Stimulated activated CD4-positive, alpha-beta T cell treated with anti-CD3 and anti-CD28 coated beads, Interleukin-4, amount 100 ng/mL, for 4 hours (primary cell): Measurements from ENCODE around the gene GBX1.

Experiments used
- DNase-seq, 2 experiments: peaks; one replicate each; pipeline ENCODE4 v3.0.0-alpha.2; 2020

The GBX1 gene

DNA sequence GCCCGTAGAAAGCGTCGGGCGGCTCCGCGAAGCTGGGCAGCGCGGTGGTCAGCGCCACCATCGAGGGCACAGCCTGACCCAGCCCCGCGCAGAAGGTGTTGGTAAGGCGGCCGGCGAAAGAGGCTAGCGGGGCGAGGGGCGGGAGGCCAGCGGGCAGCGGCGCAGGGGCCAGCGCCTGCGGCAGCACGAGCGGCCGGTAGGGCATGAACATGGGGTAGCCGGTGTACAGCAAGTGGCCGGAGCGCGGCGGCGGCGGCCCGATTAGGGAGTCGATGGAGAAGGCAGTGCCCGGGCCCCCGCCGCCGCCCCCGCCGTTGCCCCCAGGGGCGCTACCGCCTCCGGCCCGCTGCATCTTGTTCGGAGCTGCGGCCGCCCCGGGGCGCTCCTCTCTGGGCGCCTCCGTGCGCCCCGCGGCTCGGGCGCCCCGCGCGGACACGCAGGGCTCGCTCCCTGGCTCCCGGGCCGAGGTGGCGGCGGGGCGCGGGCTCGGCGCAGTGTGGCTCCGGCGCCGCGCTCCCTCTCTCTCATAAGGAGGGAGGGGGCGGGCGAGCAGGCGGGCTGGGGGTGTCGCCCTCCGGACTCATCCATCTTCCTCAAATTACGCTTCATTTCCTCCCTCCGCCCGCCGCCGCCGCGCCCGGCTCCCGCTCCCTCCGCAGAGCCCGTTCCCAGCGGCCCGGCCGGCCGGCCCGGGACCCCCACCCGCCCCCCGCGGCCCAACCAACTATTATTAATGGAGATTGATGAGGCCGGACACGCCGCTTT lies at the start of gene GBX1:
TSS of gene GBX1 (minus strand) at position 498 of the 765 bp plus-strand sequence. CDS start at position 352, 146 bp downstream.
- DNase-seq: peak in 1 of 2 experiments; percentile 14

DNA sequence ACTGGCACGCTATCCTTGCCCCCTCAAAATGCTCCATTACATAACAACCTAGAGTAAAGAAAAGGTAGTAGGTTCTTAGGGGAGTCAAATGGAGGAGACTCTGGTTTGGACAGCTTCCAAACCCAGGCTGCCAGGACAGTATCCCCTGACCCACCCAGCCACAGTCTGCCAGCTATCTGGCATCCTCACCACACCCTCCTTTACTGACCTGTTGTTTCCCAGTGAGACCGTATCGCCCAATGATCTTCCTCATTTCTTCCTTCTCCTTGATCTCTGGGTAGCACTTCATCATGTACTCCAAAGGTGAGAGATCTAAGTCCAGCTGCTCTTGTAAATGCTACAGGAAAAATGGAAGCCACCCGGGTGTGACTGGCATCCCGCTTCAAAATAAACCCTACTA lies 47.9 kb upstream of the GBX1 start:
- DNase-seq: no peak

DNA sequence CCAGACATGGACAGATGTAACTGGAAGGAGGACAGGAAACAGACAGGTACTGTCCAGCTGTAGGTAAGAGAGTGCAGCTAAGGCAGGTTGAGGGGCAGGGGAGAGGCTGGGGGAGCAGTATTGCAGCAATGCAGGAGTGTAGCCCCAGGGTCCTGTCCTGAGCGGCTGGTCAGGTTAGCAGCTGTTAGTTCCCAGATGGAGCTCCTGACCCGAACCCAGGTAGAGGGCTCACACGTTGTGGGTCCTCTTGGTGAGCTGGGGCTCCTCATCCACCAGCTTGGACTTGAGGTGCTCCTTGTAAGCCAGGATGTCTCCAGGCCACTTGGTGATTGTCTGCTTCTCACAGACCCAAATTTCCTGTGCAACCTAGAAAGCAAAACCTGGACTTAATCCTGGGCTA lies 46.3 kb upstream of the GBX1 start:
- no peak for DNase-seq

DNA sequence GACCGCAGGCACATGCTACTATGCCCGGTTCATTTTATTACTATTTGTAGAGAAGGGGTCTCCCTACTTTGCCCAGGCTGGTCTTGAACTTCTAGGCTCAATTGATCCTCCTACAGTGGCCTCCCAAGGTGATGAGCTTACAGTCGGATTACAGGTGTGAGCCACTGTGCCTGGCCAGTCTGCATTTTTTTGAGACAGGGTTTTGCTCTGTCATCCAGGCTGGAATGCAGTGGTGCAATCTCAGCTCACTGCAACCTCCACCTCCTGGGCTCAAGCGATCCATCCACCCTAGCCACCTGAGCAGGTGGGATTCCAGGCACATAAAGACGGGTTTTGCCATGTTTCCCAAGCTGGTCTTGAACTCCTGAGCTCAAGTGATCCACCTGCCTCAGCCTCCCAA lies 45.1 kb upstream of the GBX1 start:
- no peak for DNase-seq

DNA sequence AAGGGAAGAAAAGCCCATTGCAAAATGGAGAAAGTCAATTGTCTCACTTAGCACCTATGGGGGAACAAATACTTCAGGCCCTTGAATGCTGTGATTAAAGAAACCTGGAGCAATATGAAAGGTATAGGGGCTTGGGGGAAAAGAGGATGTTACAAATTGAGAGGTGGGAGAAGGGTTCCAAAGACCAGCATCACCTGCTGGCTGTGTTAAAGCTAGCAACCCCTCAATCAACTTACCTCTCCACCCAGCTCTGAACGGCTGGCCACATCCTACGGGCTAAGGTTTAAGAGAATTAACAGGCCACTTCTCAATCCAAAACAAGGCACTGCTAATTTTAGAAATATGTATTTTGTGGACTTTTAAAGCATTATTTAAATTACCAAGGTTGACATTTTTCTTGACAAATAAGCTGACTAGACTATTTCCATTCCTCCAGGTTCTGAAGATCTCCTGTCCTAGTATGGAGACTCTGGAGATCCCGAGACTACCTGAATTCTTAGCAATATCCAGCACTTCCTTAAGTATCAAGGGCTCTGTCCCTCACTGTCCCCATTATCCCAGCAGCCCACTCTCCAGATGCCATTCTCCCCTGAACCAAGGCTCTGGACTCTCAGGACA lies 43.8 kb upstream of the GBX1 start:
- DNase-seq: no peak

GRCh38 chr7:151210087-151210854 lies 42.8 kb upstream of the GBX1 start, which contains the start of gene H2BK1:
Gene H2BK1, minus strand, starts transcription at chr7:151210488. Its CDS starts 170 bp downstream, at chr7:151210318.
- DNase-seq: no peak

DNA sequence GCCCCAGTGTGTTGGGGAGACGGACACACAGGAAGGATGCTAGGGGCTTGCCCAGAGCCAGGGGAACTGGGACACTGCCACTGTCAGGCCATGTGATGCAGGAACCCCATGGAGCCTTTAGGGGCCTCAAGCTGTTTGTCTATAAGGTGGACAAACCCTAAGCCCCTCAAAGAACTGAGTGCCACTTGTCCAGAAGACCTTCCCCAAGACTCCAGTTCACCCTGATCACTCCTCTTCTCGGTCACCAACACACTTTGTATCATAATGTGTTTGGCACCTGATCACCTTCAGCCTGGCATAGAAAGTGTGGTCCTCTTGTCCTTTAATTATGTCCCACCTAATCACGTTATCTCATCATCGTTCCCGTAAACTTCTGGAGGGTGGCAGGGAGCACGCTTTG lies 42.1 kb upstream of the GBX1 start:
- DNase-seq: no peak

DNA sequence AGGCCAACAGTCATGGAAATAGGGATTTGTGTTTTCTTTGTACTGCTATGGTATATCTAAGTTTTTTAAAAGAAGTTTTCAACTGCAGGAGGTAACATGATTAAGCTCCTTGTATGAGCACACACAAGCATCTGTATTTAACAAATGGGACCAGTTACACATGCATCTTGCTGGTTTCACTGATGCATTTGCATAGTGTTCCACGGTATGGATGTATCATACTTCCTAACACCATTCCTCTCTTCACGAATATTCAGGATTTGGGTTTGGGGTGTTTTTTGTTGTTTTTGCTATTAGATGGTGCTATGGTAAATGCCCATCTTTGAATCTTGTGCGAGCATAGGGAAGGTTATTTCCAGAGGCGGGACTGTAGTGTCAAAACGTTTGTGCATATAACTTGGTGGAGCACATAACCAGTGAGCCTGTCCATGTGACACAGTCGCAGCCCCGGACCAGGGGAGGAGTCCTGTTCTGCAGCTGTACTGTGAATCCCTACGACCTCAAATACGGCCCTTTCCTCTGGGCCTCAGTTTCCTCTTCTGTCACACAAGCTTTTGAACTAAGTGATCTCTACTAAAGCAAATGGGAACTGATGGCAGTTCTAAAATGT lies 40.9 kb upstream of the GBX1 start:
- DNase-seq: no peak

GRCh38 chr7:151207804-151208203 lies 40.3 kb upstream of the GBX1 start:
- no peak for DNase-seq

- DNase-seq: no peak
Observed at GRCh38 chr7:151207315-151207714, 39.8 kb upstream of the GBX1 start.

DNA sequence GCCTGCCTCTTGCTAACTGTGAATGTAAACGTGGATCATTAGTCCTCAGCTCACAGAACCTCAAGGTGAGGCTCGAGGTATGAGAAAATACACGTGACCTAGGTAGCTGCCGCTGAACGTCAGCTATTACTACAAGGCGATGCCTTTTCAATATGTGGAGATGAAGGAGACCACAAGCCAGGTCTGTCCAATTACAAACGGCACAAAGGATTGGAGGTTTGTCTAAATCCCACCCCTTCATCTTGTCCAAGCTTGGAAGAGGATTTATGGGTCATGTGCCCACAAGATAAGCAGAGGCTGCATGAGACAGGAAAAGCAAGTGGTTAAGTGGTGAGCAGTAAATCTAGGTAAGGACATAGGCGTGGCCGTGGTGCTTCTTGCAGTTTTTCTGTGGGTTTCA lies 39.4 kb upstream of the GBX1 start:
- peak in 1 of 2 experiments; percentile 2 for DNase-seq

DNA sequence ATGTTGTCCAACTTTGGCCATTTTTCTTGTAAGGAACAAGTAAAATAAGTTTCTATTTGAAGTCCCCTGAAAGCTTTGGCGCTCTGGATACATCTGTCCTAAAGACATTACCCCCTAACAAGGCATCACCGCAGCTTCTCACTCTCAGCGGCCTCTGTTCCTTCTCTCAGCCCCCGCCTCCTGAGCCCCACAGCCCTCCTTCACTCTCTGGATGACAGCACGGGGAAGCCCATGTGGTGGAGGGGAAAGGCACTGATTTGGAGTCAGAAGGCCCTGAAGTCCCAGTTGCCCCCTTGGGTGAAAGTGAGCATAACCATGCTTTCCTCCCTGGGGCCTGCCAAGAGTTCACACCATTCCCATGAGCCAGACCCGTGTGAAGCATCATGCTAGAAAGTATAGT lies 38.2 kb upstream of the GBX1 start:
- no peak for DNase-seq

GRCh38 chr7:151204383-151205032 lies 37.0 kb upstream of the GBX1 start:
- no peak for DNase-seq

GRCh38 chr7:151202836-151203235 lies 35.3 kb upstream of the GBX1 start:
- no peak for DNase-seq

GRCh38 chr7:151201751-151202150 lies 34.3 kb upstream of the GBX1 start:
- no peak for DNase-seq

DNA sequence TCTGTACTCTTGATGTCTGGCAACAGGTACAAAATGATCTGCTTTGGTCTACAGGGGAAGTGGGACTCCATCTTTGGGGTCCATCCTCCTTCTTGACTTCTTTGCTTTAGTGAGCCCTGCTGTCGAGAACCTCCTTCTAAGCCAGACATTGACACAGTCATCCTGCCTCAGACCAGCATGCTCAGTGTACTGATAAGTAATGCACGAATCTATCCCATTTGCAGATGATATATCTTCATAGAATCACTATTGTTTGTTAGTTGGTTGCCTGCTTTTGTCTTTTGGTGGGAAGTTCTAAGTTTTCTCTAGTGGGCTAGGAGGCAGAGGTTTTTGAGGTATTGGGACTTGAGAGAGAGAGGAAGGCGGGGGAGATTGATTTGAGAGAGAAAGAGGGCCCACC lies 33.9 kb upstream of the GBX1 start:
- DNase-seq: no peak

- DNase-seq: no peak
Observed at GRCh38 chr7:151198945-151199848, 31.7 kb upstream of the GBX1 start.

GRCh38 chr7:151197932-151198331 lies 30.4 kb upstream of the GBX1 start:
- DNase-seq: no peak

DNA sequence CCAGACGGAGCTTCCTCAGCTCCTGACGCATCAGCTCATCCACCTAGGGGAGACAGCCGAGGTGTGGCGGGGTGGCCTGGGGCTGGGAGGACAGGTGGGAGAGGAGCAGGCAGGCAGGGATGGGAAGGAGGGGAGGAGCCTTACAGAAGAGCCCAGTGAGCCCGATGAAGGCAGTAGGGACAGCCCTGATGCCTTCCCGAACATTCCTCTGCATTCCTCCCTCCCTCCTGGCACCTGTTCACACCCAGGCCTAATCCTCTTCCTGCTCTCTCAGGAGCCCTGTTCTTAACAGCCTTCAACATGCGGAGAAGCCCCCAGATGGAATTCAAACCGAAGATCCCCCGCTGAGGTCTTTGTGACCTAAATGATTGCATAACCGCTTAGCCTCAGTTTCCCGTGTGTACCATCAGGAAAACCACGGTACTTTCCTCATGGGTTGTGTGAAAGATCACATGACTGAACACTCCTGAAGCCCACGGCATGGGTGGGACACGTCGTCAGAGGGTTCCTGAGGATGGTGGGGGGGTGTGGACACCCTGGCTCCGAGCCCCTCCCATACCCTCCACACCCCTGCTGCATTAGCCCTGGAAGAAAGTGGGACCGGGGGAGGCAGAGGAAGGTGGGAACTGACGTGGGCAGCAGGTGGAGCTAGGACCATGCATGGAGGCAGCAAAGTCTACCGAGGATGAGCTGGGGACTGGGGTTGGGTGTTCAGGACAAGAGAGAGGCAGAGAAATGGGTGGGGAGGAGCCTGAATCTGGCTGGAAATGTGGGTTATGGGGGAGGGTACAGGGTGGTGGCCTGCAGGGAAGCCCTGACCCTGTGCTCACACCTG lies 28.3 kb upstream of the GBX1 start:
- no peak for DNase-seq

GRCh38 chr7:151194188-151194587 lies 26.7 kb upstream of the GBX1 start:
- no peak for DNase-seq
